ENCODE measurements around the gene NTRK2. TPM values are rescaled to one million over a fixed set of nuclear protein-coding genes. Genes with fewer than 3 reads are reported as not detected.

The NTRK2 gene
- total RNA-seq (2021; ENCODE audit: unreplicated experiment) (not detected), Bru-seq, nascent RNA (percentile 1 among the genes with signal in this experiment), BruChase-seq, experiment 1, labeled RNA remaining after a 6-hour chase (not detected), BruChase-seq, experiment 2, labeled RNA remaining after a 2-hour chase (not detected)
- not detected in 2 replicates for polyA plus RNA-seq (2012)
- long read RNA-seq = 0 reads

DNA sequence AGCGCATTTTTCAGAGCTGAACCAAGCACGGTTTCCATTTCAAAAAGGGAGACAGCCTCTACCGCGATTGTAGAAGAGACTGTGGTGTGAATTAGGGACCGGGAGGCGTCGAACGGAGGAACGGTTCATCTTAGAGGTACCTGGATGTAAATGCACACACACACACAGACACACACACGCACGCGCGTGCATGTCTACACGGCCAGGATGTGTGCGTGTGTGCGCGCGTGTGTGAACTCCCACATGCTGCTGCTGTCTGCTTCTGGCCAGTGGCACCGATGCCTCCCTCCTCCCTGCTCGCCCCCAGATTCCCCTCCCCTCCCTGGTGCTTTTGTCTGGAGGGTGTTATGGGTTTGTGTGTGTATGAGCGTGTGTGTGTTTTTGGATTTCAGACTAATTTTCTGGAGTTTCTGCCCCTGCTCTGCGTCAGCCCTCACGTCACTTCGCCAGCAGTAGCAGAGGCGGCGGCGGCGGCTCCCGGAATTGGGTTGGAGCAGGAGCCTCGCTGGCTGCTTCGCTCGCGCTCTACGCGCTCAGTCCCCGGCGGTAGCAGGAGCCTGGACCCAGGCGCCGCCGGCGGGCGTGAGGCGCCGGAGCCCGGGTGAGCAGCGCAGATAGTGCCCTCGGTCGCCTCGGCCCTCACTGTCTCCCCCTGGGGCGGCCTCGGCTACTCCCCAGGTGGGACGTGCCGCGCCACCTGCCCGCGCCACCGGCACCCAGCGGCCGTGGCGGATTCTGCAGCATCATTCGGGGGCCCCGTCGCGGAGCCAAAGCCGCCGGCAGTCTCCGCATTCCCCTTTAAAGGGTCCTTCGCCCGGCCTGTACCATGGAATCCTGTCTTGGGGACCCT is at the start of gene NTRK2:
NTRK2 (plus strand) TSS at position 442 of the 850 bp plus-strand sequence. CDS start 1,020 bp downstream, outside the sequence.
- DNase-seq (ENCODE audit: low read depth, low spot score) (no peak), ATAC-seq (no peak)
- Histone ChIP-seq H3K9me3 (ENCODE audit: control insufficient read depth in 1 of 2, insufficient read depth in 1 of 2, low read depth in 1 of 2, low read length in 2 of 2) (no peaks in the 10 kb centered on the region), H4K20me1 (ENCODE audit: insufficient read depth) (no peaks in the 10 kb centered on the region), H3K9ac (ENCODE audit: low read length) (no peak within 1 kb of the TSS), H3K4me3 (replicated peaks in 1 of 2; ENCODE audit: low read depth in 1 of 2, low read length in 2 of 2) (peak within 1 kb of the TSS; percentile 4 to 18; a peak in 1 of 4 replicates), H3K4me1 (ENCODE audit: control insufficient read depth in 1 of 2, insufficient read depth in 2 of 2, low read length in 2 of 2) (peaks cover 0 to 4% of the 10 kb centered on the region in 2 experiments; a peak in 1 of 4 replicates), H2AFZ (ENCODE audit: low read depth, low read length, poor library complexity, severe bottlenecking) (peak within 1 kb of the TSS; percentile 74), H3K4me2 (ENCODE audit: low read length) (peak within 1 kb of the TSS; percentile 48), H3K36me3 (ENCODE audit: control insufficient read depth in 1 of 2, insufficient read depth in 2 of 2, low read length in 2 of 2) (no peaks in the 10 kb centered on the region), H3K27me3 (ENCODE audit: insufficient read depth, low read length) (peaks cover 4% of the 10 kb centered on the region; the same call in 1 of the 2 replicates), H3K9me2 (ENCODE audit: insufficient read depth) (no peaks in the 10 kb centered on the region), H3K79me2 (ENCODE audit: insufficient read depth, low read length) (no peaks in the 10 kb centered on the region), H3K27ac (ENCODE audit: low read depth, low read length) (no peak within 1 kb of the TSS)
- ChIA-PET POLR2A (no interaction called here), CTCF (no interaction called here), RAD21 (ENCODE audit: low non-redundant PET in 1 of 2, low total read pairs in 2 of 2, uncharacterized antibody in 2 of 2, unreplicated experiment in 2 of 2) (no interaction called here)
- TF ChIP-seq EGR1 (IDR thresholded peaks at IDR 0.05; ENCODE audit: low read depth) (no peak), CEBPB (IDR thresholded peaks at IDR 0.05; ENCODE audit: low read depth) (no peak)
- BruUV-seq (replicated peaks) = no TSS peak
- intact Hi-C loops (cut with micrococcal nuclease) = loop anchor here (2.0 kb wide), 1 partner anchor 273 kb away; no protein-coding TSS in a partner anchor

- POLR2A ChIA-PET = no interaction called here
Measured at GRCh38 chr9:84620338-84620737, 49.2 kb upstream of the NTRK2 start.

More at GRCh38 chr9:84620338-84620737, 49.2 kb upstream of the NTRK2 start:
- BruUV-seq (replicated peaks) = no TSS peak
- no peak overlapping the region for H3K27ac ChIP-seq (ENCODE audit: low read depth, low read length)
- intact Hi-C loops (cut with micrococcal nuclease) = no loop called here
- RAD21 ChIA-PET (ENCODE audit: low non-redundant PET in 1 of 2, low total read pairs in 2 of 2, uncharacterized antibody in 2 of 2, unreplicated experiment in 2 of 2) = no interaction called here
- H3K9ac ChIP-seq (ENCODE audit: low read length) = no peak overlapping the region
- no peak overlapping the region for H3K4me2 ChIP-seq (ENCODE audit: low read length)
- no peak for DNase-seq (ENCODE audit: low read depth, low spot score)
- no peak overlapping the region for H2AFZ ChIP-seq (ENCODE audit: low read depth, low read length, poor library complexity, severe bottlenecking)
- no peaks in the 10 kb centered on the region for H3K36me3 ChIP-seq (ENCODE audit: control insufficient read depth in 1 of 2, insufficient read depth in 2 of 2, low read length in 2 of 2)
- H3K9me3 ChIP-seq (ENCODE audit: control insufficient read depth in 1 of 2, insufficient read depth in 1 of 2, low read depth in 1 of 2, low read length in 2 of 2) = no peaks in the 10 kb centered on the region
- no peak overlapping the region for H3K4me3 ChIP-seq (replicated peaks in 1 of 2; ENCODE audit: low read depth in 1 of 2, low read length in 2 of 2)
- H3K4me1 ChIP-seq (ENCODE audit: control insufficient read depth in 1 of 2, insufficient read depth in 2 of 2, low read length in 2 of 2) = no peaks in the 10 kb centered on the region
- H3K9me2 ChIP-seq (ENCODE audit: insufficient read depth) = no peaks in the 10 kb centered on the region
- H4K20me1 ChIP-seq (ENCODE audit: insufficient read depth) = no peaks in the 10 kb centered on the region
- H3K27me3 ChIP-seq (ENCODE audit: insufficient read depth, low read length) = peaks cover 3% of the 10 kb centered on the region
- H3K79me2 ChIP-seq (ENCODE audit: insufficient read depth, low read length) = no peaks in the 10 kb centered on the region
- CTCF ChIA-PET = no interaction called here
- ATAC-seq = no peak
- TF ChIP-seq POLR2AphosphoS5 (IDR thresholded peaks at IDR 0.05; ENCODE audit: low read depth, low read length) (no peak), ATF3 (IDR thresholded peaks at IDR 0.05) (no peak), CTCF (IDR thresholded peaks at IDR 0.05 in 2 of 3, conservative IDR thresholded peaks at IDR 0.05 in 1 of 3; ENCODE audit: borderline replicate concordance in 1 of 3, insufficient read depth in 1 of 3, low read depth in 2 of 3, low read length in 2 of 3) (no peak), JUND (IDR thresholded peaks at IDR 0.05) (no peak), FOSL1 (IDR thresholded peaks at IDR 0.05; ENCODE audit: low read depth) (no peak), YY1 (IDR thresholded peaks at IDR 0.05; ENCODE audit: extremely low read depth, insufficient replicate concordance, low read depth, low read length) (no peak), SP1 (IDR thresholded peaks at IDR 0.05; ENCODE audit: low read depth) (no peak), POLR2A (IDR thresholded peaks at IDR 0.05; ENCODE audit: borderline replicate concordance, extremely low read depth, insufficient read depth, insufficient read length) (no peak), RAD21 (IDR thresholded peaks at IDR 0.05; ENCODE audit: low read depth) (no peak), ELF1 (IDR thresholded peaks at IDR 0.05; ENCODE audit: borderline replicate concordance, low read depth) (no peak), CBX3 (IDR thresholded peaks at IDR 0.05; ENCODE audit: low read depth) (no peak), SRF (IDR thresholded peaks at IDR 0.05; ENCODE audit: low read depth) (no peak), EZH2 (IDR thresholded peaks at IDR 0.05) (no peak), CEBPB (IDR thresholded peaks at IDR 0.05; ENCODE audit: low read depth) (no peak), TCF7L2 (IDR thresholded peaks at IDR 0.05; ENCODE audit: borderline replicate concordance, extremely low read depth, insufficient read depth, insufficient read length) (no peak), EZH2phosphoT487 (IDR thresholded peaks at IDR 0.05; ENCODE audit: borderline replicate concordance) (no peak)
- TF ChIP-seq, protein P1, sequence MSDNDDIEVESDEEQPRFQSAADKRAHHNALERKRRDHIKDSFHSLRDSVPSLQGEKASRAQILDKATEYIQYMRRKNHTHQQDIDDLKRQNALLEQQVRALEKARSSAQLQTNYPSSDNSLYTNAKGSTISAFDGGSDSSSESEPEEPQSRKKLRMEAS (IDR thresholded peaks at IDR 0.05) = no peak

All from HCT116 (cell line).